H9 (cell line): Measurements from ENCODE around the gene HOXD10. TPM values are rescaled to one million over a fixed set of nuclear protein-coding genes. Genes with fewer than 3 reads are reported as not detected.
A peak's percentile ranks its signal among the peaks of the same experiment; 100 is the strongest.

ENCODE experiments used
- DNase-seq: peaks from one replicate; pipeline ENCODE4 v3.0.0-alpha.2; 2017
- H2AFZ ChIP-seq: one replicate; pipeline ENCODE4 v1.6.1; 2013; ENCODE audit warnings: mild to moderate bottlenecking, low read length, control low read depth, moderate library complexity
- H2AK5ac ChIP-seq: 2 replicates; pipeline ENCODE4 v1.6.1; 2013; ENCODE audit warnings: low read length, control low read depth, mixed read lengths; ENCODE audit not compliant: insufficient read length
- H2BK120ac ChIP-seq: one replicate; pipeline ENCODE4 v1.6.1; 2013; ENCODE audit warnings: low read depth, mild to moderate bottlenecking, low read length, control low read depth, inconsistent platforms; ENCODE audit not compliant: poor library complexity, severe bottlenecking
- H2BK12ac ChIP-seq: 2 replicates; pipeline ENCODE4 v1.6.1; 2013; ENCODE audit warnings: low read length, control low read depth, mixed read lengths, low read depth; ENCODE audit not compliant: insufficient read length
- H2BK15ac ChIP-seq: 2 replicates; pipeline ENCODE4 v1.6.1; 2013; ENCODE audit warnings: low read depth, low read length, control low read depth
- H2BK20ac ChIP-seq: one replicate; pipeline ENCODE4 v1.6.1; 2013; ENCODE audit warnings: low read depth, mild to moderate bottlenecking, low read length, control low read depth, inconsistent platforms; ENCODE audit not compliant: poor library complexity, severe bottlenecking
- H2BK5ac ChIP-seq: 2 replicates; pipeline ENCODE4 v1.6.1; 2013; ENCODE audit warnings: low read length, control low read depth, mixed read lengths; ENCODE audit not compliant: insufficient read length
- H3K14ac ChIP-seq: 2 replicates; pipeline ENCODE4 v1.6.1; 2013; ENCODE audit warnings: low read length, control low read depth; ENCODE audit not compliant: insufficient read depth
- H3K18ac ChIP-seq: 2 replicates; pipeline ENCODE4 v1.6.1; 2013; ENCODE audit warnings: low read depth, mild to moderate bottlenecking, mixed read lengths, low read length, control low read depth; ENCODE audit not compliant: insufficient read length
- H3K23ac ChIP-seq: 2 replicates; pipeline ENCODE4 v1.6.1; 2013; ENCODE audit warnings: low read length, control low read depth, mixed read lengths, low read depth; ENCODE audit not compliant: insufficient read length
- H3K23me2 ChIP-seq: 2 replicates; pipeline ENCODE4 v1.6.1; 2013; ENCODE audit warnings: low read depth, mild to moderate bottlenecking, mixed read lengths, low read length, control low read depth; ENCODE audit not compliant: insufficient read length, poor library complexity, severe bottlenecking
- H3K27ac ChIP-seq: 2 replicates; pipeline ENCODE4 v1.5.1; 2013; ENCODE audit warnings: low read length, control low read depth, mixed read lengths, low read depth; ENCODE audit not compliant: insufficient read length
- H3K27me3 ChIP-seq: 2 replicates; pipeline ENCODE4 v1.6.1; 2013; ENCODE audit warnings: low read length, control low read depth, inconsistent platforms; ENCODE audit not compliant: insufficient read depth
- H3K4ac ChIP-seq: 2 replicates; pipeline ENCODE4 v1.6.1; 2013; ENCODE audit warnings: low read depth, mild to moderate bottlenecking, control low read depth, inconsistent platforms, low read length, moderate library complexity
- H3K4me1 ChIP-seq: 2 replicates; pipeline ENCODE4 v1.6.1; 2013; ENCODE audit warnings: low read length, control low read depth, inconsistent platforms; ENCODE audit not compliant: insufficient read depth
- H3K4me2 ChIP-seq: 2 replicates; pipeline ENCODE4 v1.6.1; 2013; ENCODE audit warnings: low read length, control low read depth, mixed read lengths; ENCODE audit not compliant: insufficient read length, insufficient read depth
- H3K56ac ChIP-seq: 2 replicates; pipeline ENCODE4 v1.6.1; 2013; ENCODE audit warnings: low read depth, mild to moderate bottlenecking, mixed read lengths, low read length, control low read depth; ENCODE audit not compliant: insufficient read length
- H3K79me1 ChIP-seq: 2 replicates; pipeline ENCODE4 v1.6.1; 2013; ENCODE audit warnings: low read depth, mild to moderate bottlenecking, moderate library complexity, low read length, control low read depth, inconsistent platforms; ENCODE audit not compliant: insufficient read depth, poor library complexity, severe bottlenecking
- H3K79me2 ChIP-seq: 2 replicates; pipeline ENCODE4 v1.6.1; 2013; ENCODE audit warnings: low read length, control low read depth, inconsistent platforms; ENCODE audit not compliant: insufficient read depth
- H3K9ac ChIP-seq: 2 replicates; pipeline ENCODE4 v1.6.1; 2013; ENCODE audit warnings: low read length, control low read depth, mixed read lengths; ENCODE audit not compliant: insufficient read length; ENCODE audit errors: extremely low read depth
- H3K9me3 ChIP-seq: one replicate; pipeline ENCODE4 v1.6.1; 2013; ENCODE audit warnings: low read depth, low read length, inconsistent platforms; ENCODE audit not compliant: control insufficient read depth
- H3T11ph ChIP-seq: one replicate; pipeline ENCODE4 v1.6.1; 2013; ENCODE audit warnings: mild to moderate bottlenecking, low read length, control low read depth, inconsistent platforms
- H4K20me1 ChIP-seq: one replicate; pipeline ENCODE4 v1.6.1; 2013; ENCODE audit not compliant: control insufficient read depth, insufficient read length, insufficient read depth
- H4K5ac ChIP-seq: 2 replicates; pipeline ENCODE4 v1.6.1; 2013; ENCODE audit warnings: low read depth, mild to moderate bottlenecking, mixed read lengths, low read length, control low read depth; ENCODE audit not compliant: insufficient read length
- H4K8ac ChIP-seq: replicated peaks from 2 replicates; pipeline ENCODE4 v1.6.1; 2013; ENCODE audit warnings: low read length, control low read depth, mixed read lengths, low read depth; ENCODE audit not compliant: insufficient read length
- H4K91ac ChIP-seq: 2 replicates; pipeline ENCODE4 v1.6.1; 2013; ENCODE audit warnings: low read depth, mild to moderate bottlenecking, moderate library complexity, mixed read lengths, low read length, control low read depth; ENCODE audit not compliant: insufficient read length
- H3K27ac Mint-ChIP-seq, 3 experiments: 2 replicates in 2 of 3; 3 replicates in 1 of 3; pipeline ENCODE4 v1.8.0; 2020 to 2021; ENCODE audit warnings: mixed read lengths in 3 of 3, mild to moderate bottlenecking in 1 of 3, moderate library complexity in 1 of 3
- H3K27me3 Mint-ChIP-seq: 2 replicates; pipeline ENCODE4 v1.8.0; 2021; ENCODE audit warnings: low read depth, mild to moderate bottlenecking, moderate library complexity, mixed read lengths
- H3K36me3 Mint-ChIP-seq, 3 experiments: 2 replicates in 2 of 3; 3 replicates in 1 of 3; pipeline ENCODE4 v1.8.0; 2020 to 2021; ENCODE audit warnings: low read depth in 3 of 3, mixed read lengths in 3 of 3; ENCODE audit not compliant: insufficient read depth in 1 of 3
- H3K4me1 Mint-ChIP-seq, 2 experiments: 2 replicates each; pipeline ENCODE4 v1.8.0; 2020; ENCODE audit warnings: mixed read lengths in 2 of 2
- H3K4me3 Mint-ChIP-seq, 2 experiments: 2 replicates in 1 of 2; 3 replicates in 1 of 2; pipeline ENCODE4 v1.8.0; 2020 to 2021; ENCODE audit warnings: mild to moderate bottlenecking in 2 of 2, mixed read lengths in 2 of 2, moderate library complexity in 1 of 2
- H3K9me3 Mint-ChIP-seq, 2 experiments: 2 replicates in 1 of 2; 3 replicates in 1 of 2; pipeline ENCODE4 v1.8.0; 2020; ENCODE audit warnings: mild to moderate bottlenecking in 2 of 2, mixed read lengths in 2 of 2, moderate library complexity in 1 of 2
- CTCF ChIP-seq: fragments of 200-600 bp; sonication (generic); conservative IDR thresholded peaks from 3 replicates; pipeline ENCODE4 v1.8.0; 2021; ENCODE audit warnings: antibody characterized with exemption, mild to moderate bottlenecking
- WGBS: extraction: QIAGEN DNeasy Blood & Tissue Kit; methylation state at CpG from one replicate; pipeline ENCODE4 v1.1.7; 2013; ENCODE audit warnings: missing lambda C conversion rate, low lambda C conversion rate, mixed read lengths; ENCODE audit not compliant: insufficient read length; ENCODE audit errors: extremely low coverage; 5-methylcytosine and 5-hydroxymethylcytosine counted together
- total RNA-seq: library from RNA; stranded (reverse); gene quantifications from 2 replicates; pipeline ENCODE4 v1.2.1, GENCODE V29; 2021

The HOXD10 gene
- total RNA-seq, 1 experiment from 2014 or later = not detected

- H2BK120ac ChIP-seq = no peak overlapping the region
- no peaks in the 10 kb centered on the region for H3K4me1 ChIP-seq
- no peaks in the 10 kb centered on the region for H3K79me1 ChIP-seq
- Mint-ChIP-seq H3K4me1 (peaks cover 0 to 8% of the 10 kb centered on the region in 2 experiments; a peak in 2 of 4 replicates), H3K4me3 (peak overlapping the region; percentile 45 to 77), H3K36me3 (no peaks in the 10 kb centered on the region; a peak in 1 of 7 replicates), H3K27me3 (peaks cover 99% of the 10 kb centered on the region), H3K27ac (no peak overlapping the region), H3K9me3 (peaks cover 2 to 14% of the 10 kb centered on the region in 2 experiments)
- H2AFZ ChIP-seq = no peak overlapping the region
- no peak overlapping the region for H2BK12ac ChIP-seq
- peaks cover 4% of the 10 kb centered on the region for H4K20me1 ChIP-seq
- no peak overlapping the region for H3K18ac ChIP-seq
- H2BK20ac ChIP-seq = no peak overlapping the region
- H3K14ac ChIP-seq = no peak overlapping the region
- H2BK15ac ChIP-seq = no peak overlapping the region
- H3K4me2 ChIP-seq = no peak overlapping the region
- no peak overlapping the region for H2BK5ac ChIP-seq
- DNase-seq = no peak
- peaks cover 2% of the 10 kb centered on the region for H3K23me2 ChIP-seq
- no peak overlapping the region for H3K4ac ChIP-seq
- H3K9ac ChIP-seq = no peak overlapping the region
- no peak overlapping the region for H3T11ph ChIP-seq
- no peak overlapping the region for H4K5ac ChIP-seq
- H3K79me2 ChIP-seq = no peaks in the 10 kb centered on the region
- H4K8ac ChIP-seq = no peak overlapping the region
- H3K27me3 ChIP-seq = peaks cover 95% of the 10 kb centered on the region
- H3K56ac ChIP-seq = no peak overlapping the region
- H2AK5ac ChIP-seq = no peak overlapping the region
- no peak overlapping the region for H3K23ac ChIP-seq
- H4K91ac ChIP-seq = no peak overlapping the region
- no peak overlapping the region for H3K27ac ChIP-seq
- TF ChIP-seq CTCF = no peak
- H3K9me3 ChIP-seq = no peaks in the 10 kb centered on the region
- WGBS = no CpG with 5 or more reads among the region's 47 CpGs
Measured at GRCh38 chr2:176122052-176122682, 5.6 kb downstream of the HOXD10 start.
